Right atrium auricular region (tissue), 2 donors: Measurements from ENCODE around the gene RGS13. TPM values are rescaled to one million over a fixed set of nuclear protein-coding genes. Genes with fewer than 3 reads are reported as not detected.

Source experiments
- DNase-seq: peaks from one replicate; pipeline ENCODE4 v3.0.0-alpha.2; 2019; ENCODE audit warnings: low spot score
- H3K27ac ChIP-seq, 2 donors: fragments of 200-600 bp; sonication (generic); 1 replicate in 1 of 2; 2 replicates in 1 of 2; pipeline ENCODE4 v1.5.1; 2016 to 2019
- H3K27me3 ChIP-seq, 2 donors: fragments of 200-600 bp; sonication (generic); one replicate each; pipeline versions ENCODE4 v1.5.1 to v1.6.0; 2017 to 2019
- H3K36me3 ChIP-seq: fragments of 200-600 bp; sonication (generic); one replicate; pipeline ENCODE4 v1.5.1; 2016
- H3K4me1 ChIP-seq, 2 donors: fragments of 200-600 bp; sonication (generic); one replicate each; pipeline versions ENCODE4 v1.5.1 to v1.6.0; 2017 to 2019
- H3K4me3 ChIP-seq, 2 donors: fragments of 200-600 bp; sonication (generic); 1 replicate in 1 of 2; 2 replicates in 1 of 2; pipeline ENCODE4 v1.5.1; 2017 to 2019; ENCODE audit warnings: mild to moderate bottlenecking in 1 of 2, moderate library complexity in 1 of 2
- H3K9me3 ChIP-seq, 2 donors: fragments of 200-600 bp; sonication (generic); one replicate each; pipeline ENCODE4 v1.5.1; 2019
- CTCF ChIP-seq, 2 donors: fragments of 200-600 bp; sonication (generic); IDR thresholded peaks; one replicate each; pipeline ENCODE4 v1.5.1; 2019; ENCODE audit warnings: antibody characterized with exemption in 2 of 2
- total RNA-seq, 2 donors: library from RNA; depleted of rRNA; stranded (reverse); fragments of >200 nt; gene quantifications; one replicate each; pipeline ENCODE4 v1.1.0, GENCODE V29; 2016

Gene RGS13
- total RNA-seq, 2 donors from 2014 or later, result not detected

- no peaks in the 10 kb centered on the region for H3K4me1 ChIP-seq
- H3K36me3 ChIP-seq, result no peaks in the 10 kb centered on the region
- no peak overlapping the region for H3K27ac ChIP-seq
- no peak for TF ChIP-seq CTCF (IDR thresholded peaks at IDR 0.05)
- DNase-seq, result no peak
- H3K4me3 ChIP-seq, result no peak overlapping the region
- no peaks in the 10 kb centered on the region for H3K27me3 ChIP-seq
- H3K9me3 ChIP-seq, result no peaks in the 10 kb centered on the region
These were observed 42.8 kb upstream of the RGS13 start for GRCh38 chr1:192592981-192593708.

- no peaks in the 10 kb centered on the region for H3K4me1 ChIP-seq
- no peaks in the 10 kb centered on the region for H3K36me3 ChIP-seq
- no peak for DNase-seq
- H3K27me3 ChIP-seq, result no peaks in the 10 kb centered on the region
- H3K9me3 ChIP-seq, result no peaks in the 10 kb centered on the region
- no peak for TF ChIP-seq CTCF (IDR thresholded peaks at IDR 0.05)
- H3K4me3 ChIP-seq, result no peak overlapping the region
- no peak overlapping the region for H3K27ac ChIP-seq
These were observed 40.6 kb upstream of the RGS13 start for GRCh38 chr1:192595299-192595698.

GRCh38 chr1:192598589-192598988, 37.4 kb upstream of the RGS13 start:
- TF ChIP-seq CTCF (IDR thresholded peaks at IDR 0.05), result no peak
- H3K4me3 ChIP-seq, result no peak overlapping the region
- H3K9me3 ChIP-seq, result no peaks in the 10 kb centered on the region
- H3K27me3 ChIP-seq, result no peaks in the 10 kb centered on the region
- H3K36me3 ChIP-seq, result no peaks in the 10 kb centered on the region
- H3K4me1 ChIP-seq, result no peaks in the 10 kb centered on the region
- no peak overlapping the region for H3K27ac ChIP-seq
- no peak for DNase-seq

- H3K9me3 ChIP-seq, result no peaks in the 10 kb centered on the region
- H3K36me3 ChIP-seq, result no peaks in the 10 kb centered on the region
- no peak overlapping the region for H3K4me3 ChIP-seq
- H3K4me1 ChIP-seq, result no peaks in the 10 kb centered on the region
- no peak for DNase-seq
- TF ChIP-seq CTCF (IDR thresholded peaks at IDR 0.05), result no peak
- no peaks in the 10 kb centered on the region for H3K27me3 ChIP-seq
- H3K27ac ChIP-seq, result no peak overlapping the region
These were observed 35.7 kb upstream of the RGS13 start for GRCh38 chr1:192600275-192600674.

GRCh38 chr1:192601143-192601542, 34.8 kb upstream of the RGS13 start:
- Histone ChIP-seq H3K27me3 (no peaks in the 10 kb centered on the region), H3K27ac (no peak overlapping the region), H3K9me3 (no peaks in the 10 kb centered on the region), H3K36me3 (no peaks in the 10 kb centered on the region), H3K4me1 (no peaks in the 10 kb centered on the region), H3K4me3 (no peak overlapping the region)
- TF ChIP-seq CTCF (IDR thresholded peaks at IDR 0.05), result no peak
- no peak for DNase-seq

GRCh38 chr1:192601567-192601966, 34.4 kb upstream of the RGS13 start:
- no peak overlapping the region for H3K4me3 ChIP-seq
- DNase-seq, result no peak
- no peaks in the 10 kb centered on the region for H3K27me3 ChIP-seq
- no peaks in the 10 kb centered on the region for H3K9me3 ChIP-seq
- H3K36me3 ChIP-seq, result no peaks in the 10 kb centered on the region
- no peak for TF ChIP-seq CTCF (IDR thresholded peaks at IDR 0.05)
- no peak overlapping the region for H3K27ac ChIP-seq
- no peaks in the 10 kb centered on the region for H3K4me1 ChIP-seq
